CD14-positive monocyte (primary cell): ENCODE results near the gene TANC1. TPM values are rescaled to one million over a fixed set of nuclear protein-coding genes. Genes with fewer than 3 reads are reported as not detected.

Experiments used
- DNase-seq, 3 donors: peaks; one replicate each; pipeline ENCODE4 v3.0.0-alpha.2; 2011 to 2022
- H2AFZ ChIP-seq: 2 replicates; pipeline ENCODE4 v1.6.0; 2012; ENCODE audit warnings: mild to moderate bottlenecking, low read depth, low read length, inconsistent platforms; ENCODE audit not compliant: insufficient read depth, poor library complexity, severe bottlenecking
- H3K27ac ChIP-seq, 2 donors: 1 replicate in 1 of 2; 2 replicates in 1 of 2; pipeline ENCODE4 v1.5.1; 2012 to 2013; ENCODE audit warnings: low read length in 2 of 2, control low read depth in 1 of 2, inconsistent platforms in 1 of 2, low read depth in 1 of 2, mild to moderate bottlenecking in 1 of 2
- H3K27me3 ChIP-seq, 2 donors: one replicate each; pipeline versions ENCODE4 v1.6.0 to v1.6.1; 2011 to 2013; ENCODE audit warnings: low read length in 2 of 2; ENCODE audit not compliant: control insufficient read depth in 2 of 2, insufficient read depth in 2 of 2
- H3K36me3 ChIP-seq, 2 donors: replicated peaks in 1 of 2; 1 replicate in 1 of 2; 2 replicates in 1 of 2; pipeline versions ENCODE4 v1.5.1 to v1.6.1; 2012 to 2013; ENCODE audit warnings: low read length in 2 of 2, control low read depth in 1 of 2, inconsistent platforms in 1 of 2, mild to moderate bottlenecking in 1 of 2; ENCODE audit not compliant: insufficient read depth in 2 of 2, control insufficient read depth in 1 of 2
- H3K4me1 ChIP-seq, 2 donors: 1 replicate in 1 of 2; 2 replicates in 1 of 2; pipeline versions ENCODE4 v1.5.1 to v1.6.1; 2012 to 2013; ENCODE audit warnings: low read length in 2 of 2, control low read depth in 1 of 2, inconsistent platforms in 1 of 2, mild to moderate bottlenecking in 1 of 2, moderate library complexity in 1 of 2; ENCODE audit not compliant: insufficient read depth in 2 of 2, control insufficient read depth in 1 of 2
- H3K4me2 ChIP-seq: replicated peaks from 2 replicates; pipeline ENCODE3; 2012; ENCODE audit warnings: low read length, moderate library complexity, mild to moderate bottlenecking; ENCODE audit not compliant: poor library complexity, severe bottlenecking; ENCODE audit errors: extremely low read depth
- H3K4me3 ChIP-seq, 3 experiments: fragments of 200-600 bp in 1 of 3; sonication (generic) in 1 of 3; replicated peaks in 1 of 3; 1 replicate in 2 of 3; 2 replicates in 1 of 3; pipeline ENCODE4 v1.5.1; 2011 to 2013; ENCODE audit warnings: low read length in 3 of 3, mild to moderate bottlenecking in 3 of 3, control low read depth in 2 of 3, low read depth in 2 of 3, inconsistent platforms in 1 of 3, moderate library complexity in 1 of 3
- H3K79me2 ChIP-seq: 2 replicates; pipeline ENCODE4 v1.6.0; 2012; ENCODE audit warnings: mild to moderate bottlenecking, control low read depth, inconsistent platforms, low read length, moderate library complexity; ENCODE audit not compliant: insufficient read depth
- H3K9ac ChIP-seq: 2 replicates; pipeline ENCODE4 v1.6.0; 2017; ENCODE audit warnings: low read length, mild to moderate bottlenecking; ENCODE audit not compliant: insufficient read depth, poor library complexity, severe bottlenecking
- H3K9me3 ChIP-seq, 2 donors: replicated peaks in 1 of 2; 1 replicate in 1 of 2; 2 replicates in 1 of 2; pipeline versions ENCODE4 v1.5.1 to v1.6.1; 2012 to 2013; ENCODE audit warnings: low read length in 2 of 2, control low read depth in 1 of 2; ENCODE audit not compliant: control insufficient read depth in 1 of 2, insufficient read depth in 1 of 2
- H4K20me1 ChIP-seq: 2 replicates; pipeline ENCODE4 v1.6.0; 2012; ENCODE audit warnings: mild to moderate bottlenecking, low read length, control low read depth, moderate library complexity; ENCODE audit not compliant: insufficient read depth
- H3K27ac Mint-ChIP-seq, 7 donors: one replicate each; pipeline ENCODE4 v1.8.0; 2020; ENCODE audit warnings: mild to moderate bottlenecking in 7 of 7, mixed read lengths in 7 of 7, moderate library complexity in 6 of 7, inconsistent platforms in 2 of 7
- H3K27me3 Mint-ChIP-seq, 3 donors: one replicate each; pipeline ENCODE4 v1.8.0; 2021 to 2022; ENCODE audit warnings: low read depth in 3 of 3, mild to moderate bottlenecking in 3 of 3, mixed read lengths in 3 of 3, moderate library complexity in 3 of 3, inconsistent platforms in 1 of 3
- H3K36me3 Mint-ChIP-seq, 2 donors: one replicate each; pipeline ENCODE4 v1.8.0; 2020; ENCODE audit warnings: mixed read lengths in 2 of 2, inconsistent platforms in 1 of 2, mild to moderate bottlenecking in 1 of 2
- H3K4me1 Mint-ChIP-seq: one replicate; pipeline ENCODE4 v1.8.0; 2020; ENCODE audit warnings: mild to moderate bottlenecking, mixed read lengths
- H3K4me3 Mint-ChIP-seq, 2 donors: one replicate each; pipeline ENCODE4 v1.8.0; 2020; ENCODE audit warnings: mild to moderate bottlenecking in 2 of 2, mixed read lengths in 2 of 2, moderate library complexity in 1 of 2
- H3K9me3 Mint-ChIP-seq, 7 donors: one replicate each; pipeline ENCODE4 v1.8.0; 2020 to 2022; ENCODE audit warnings: mixed read lengths in 7 of 7, mild to moderate bottlenecking in 6 of 7, moderate library complexity in 6 of 7, inconsistent platforms in 2 of 7
- CTCF ChIP-seq: fragments of 200-600 bp; IDR thresholded peaks from one replicate; pipeline ENCODE4 v1.8.0; 2022; ENCODE audit warnings: antibody characterized with exemption, mild to moderate bottlenecking
- WGBS: methylation state at CpG from one replicate; pipeline ENCODE4 v1.1.5; 2013; ENCODE audit warnings: missing lambda C conversion rate; ENCODE audit not compliant: insufficient coverage; 5-methylcytosine and 5-hydroxymethylcytosine counted together
- intact Hi-C, 2 donors: fragments of 100-400 bp; cut with micrococcal nuclease; formaldehyde crosslinking; loops; one replicate each; pipeline versions ENCODE4 v1.15.0 to v1.15.1; 2023
- polyA plus RNA-seq, 3 donors: library from polyadenylated mRNA; depleted of rRNA in 1 of 3; unstranded in 2 of 3; stranded (reverse) in 1 of 3; fragments of 300-500 nt in 2 of 3; fragments of >200 nt in 1 of 3; fragmentation: Illumina TruSeq in 2 of 3; gene quantifications; 1 replicate in 2 of 3; 2 replicates in 1 of 3; pipeline ENCODE4 v1.2.3, GENCODE V29; 2012 to 2021

Gene TANC1
- polyA plus RNA-seq, 3 donors: 0.04 TPM; not detected in 2

GRCh38 chr2:158993030-158993429, 24.6 kb downstream of the TANC1 start:
- WGBS: 92% methylated on average over 5 of the region's 5 CpGs
- H3K79me2 ChIP-seq: no peaks in the 10 kb centered on the region

GRCh38 chr2:158993721-158994587, 25.5 kb downstream of the TANC1 start:
- H3K27me3 ChIP-seq: no peaks in the 10 kb centered on the region
- TF ChIP-seq CTCF: no peak
- Mint-ChIP-seq H3K4me3 (no peak overlapping the region), H3K27ac (no peak overlapping the region), H3K9me3 (peaks cover 0 to 5% (median 0%) of the 10 kb centered on the region in 7 donors), H3K27me3 (peaks cover 0 to 2% (median 1%) of the 10 kb centered on the region in 3 donors), H3K36me3 (no peaks in the 10 kb centered on the region), H3K4me1 (peaks cover 2% of the 10 kb centered on the region)
- no peak overlapping the region for H3K4me2 ChIP-seq
- H3K4me1 ChIP-seq: peaks cover 0 to 3% of the 10 kb centered on the region in 2 donors
- no peak for DNase-seq
- no peaks in the 10 kb centered on the region for H3K9me3 ChIP-seq
- WGBS: no CpG with 5 or more reads among the region's 4 CpGs
- H4K20me1 ChIP-seq: no peaks in the 10 kb centered on the region
- no peaks in the 10 kb centered on the region for H3K79me2 ChIP-seq
- H3K36me3 ChIP-seq: no peaks in the 10 kb centered on the region
- H3K4me3 ChIP-seq: no peak overlapping the region
- H2AFZ ChIP-seq: no peak overlapping the region
- intact Hi-C loops: no loop called here
- H3K27ac ChIP-seq: no peak overlapping the region
- no peak overlapping the region for H3K9ac ChIP-seq

More at GRCh38 chr2:158993030-158993429, 24.6 kb downstream of the TANC1 start:
- Histone ChIP-seq H4K20me1 (no peaks in the 10 kb centered on the region), H3K4me3 (no peak overlapping the region), H3K27me3 (no peaks in the 10 kb centered on the region), H2AFZ (no peak overlapping the region), H3K9me3 (no peaks in the 10 kb centered on the region), H3K4me1 (no peaks in the 10 kb centered on the region), H3K9ac (no peak overlapping the region), H3K36me3 (no peaks in the 10 kb centered on the region), H3K27ac (no peak overlapping the region), H3K4me2 (no peak overlapping the region)
- Mint-ChIP-seq H3K27ac (no peak overlapping the region), H3K4me1 (peaks cover 2% of the 10 kb centered on the region), H3K36me3 (no peaks in the 10 kb centered on the region), H3K9me3 (peaks cover 0 to 5% (median 0%) of the 10 kb centered on the region in 7 donors), H3K4me3 (no peak overlapping the region), H3K27me3 (peaks cover 1 to 2% (median 2%) of the 10 kb centered on the region in 3 donors)
- TF ChIP-seq CTCF: no peak
- intact Hi-C loops: no loop called here
- no peak for DNase-seq
